GM21390 (cell line): ENCODE measurements around the gene HOOK2.
"Not testable (repeated sequence)": the region's sequence is repeated elsewhere in the genome, so short reads cannot be mapped to it uniquely, and the experiment has no call there.

Source experiments
- ATAC-seq: cut with Tn5 transposase; IDR thresholded peaks from one replicate; pipeline ENCODE4 v1.9.1; 2021; ENCODE audit not compliant: unreplicated experiment

HOOK2 gene

GRCh38 chr19:12774588-12775555 lies at the start of gene HOOK2:
TSS of gene HOOK2 (minus strand) at chr19:12775552. CDS start at chr19:12775449, 103 bp downstream.
- peak; percentile 8 for ATAC-seq

GRCh38 chr19:12821761-12822160 lies 46.4 kb upstream of the HOOK2 start:
- ATAC-seq: no peak

- not testable (repeated sequence) for ATAC-seq
Measured at GRCh38 chr19:12817810-12818209, 42.5 kb upstream of the HOOK2 start.

GRCh38 chr19:12817188-12817587 lies 41.8 kb upstream of the HOOK2 start:
- ATAC-seq: not testable (repeated sequence)

GRCh38 chr19:12815088-12815487 lies 39.7 kb upstream of the HOOK2 start:
- ATAC-seq: no peak

GRCh38 chr19:12806242-12807081 lies 31.1 kb upstream of the HOOK2 start, which contains the start of gene RNASEH2A:
TSS of gene RNASEH2A (plus strand) at chr19:12806584. CDS start at chr19:12806674, 90 bp downstream.
- no peak for ATAC-seq

GRCh38 chr19:12804051-12804450 lies 28.7 kb upstream of the HOOK2 start:
- ATAC-seq: no peak

- no peak for ATAC-seq
Measured at GRCh38 chr19:12802267-12803106, 27.1 kb upstream of the HOOK2 start.

- no peak for ATAC-seq
Measured at GRCh38 chr19:12801466-12802266, 26.3 kb upstream of the HOOK2 start, which contains the start of the genes PRDX2 and THSD8. TSS of gene PRDX2 (minus strand) at chr19:12801800. CDS start at chr19:12801261, 539 bp downstream. TSS of gene THSD8 (plus strand) at chr19:12802069. CDS start at chr19:12802072, 3 bp downstream.

GRCh38 chr19:12800923-12801465 lies 25.6 kb upstream of the HOOK2 start:
- no peak for ATAC-seq

- no peak for ATAC-seq
Measured at GRCh38 chr19:12800466-12800770, 25.1 kb upstream of the HOOK2 start.

GRCh38 chr19:12799742-12800465 lies 24.6 kb upstream of the HOOK2 start:
- no peak for ATAC-seq

- ATAC-seq: not testable (repeated sequence)
Measured at GRCh38 chr19:12797607-12798006, 22.3 kb upstream of the HOOK2 start.

- no peak for ATAC-seq
Measured at GRCh38 chr19:12797141-12797587, 21.8 kb upstream of the HOOK2 start.

GRCh38 chr19:12796146-12797071 lies 21.1 kb upstream of the HOOK2 start:
- ATAC-seq: no peak

GRCh38 chr19:12794971-12795381 lies 19.6 kb upstream of the HOOK2 start:
- ATAC-seq: no peak

GRCh38 chr19:12794196-12794941 lies 19.0 kb upstream of the HOOK2 start:
- ATAC-seq: no peak
